Activated CD8-positive, alpha-beta T cell treated with anti-CD3 and anti-CD28 coated beads for 36 hours (primary cell): ENCODE data around the gene CTNNA2. TPM values are rescaled to one million over a fixed set of nuclear protein-coding genes. Genes with fewer than 3 reads are reported as not detected.

Experiments
- ATAC-seq: fragments of 200-7000 bp; cut with Tn5 transposase; one replicate; pipeline ENCODE4 v1.10.0; 2021; ENCODE audit warnings: mild to moderate bottlenecking, moderate library complexity
- CTCF ChIA-PET: fragments of 350-600 bp; sonication (Branson Sonifier 250); formaldehyde crosslinking; loops from one replicate; lab custom pipeline; 2021; ENCODE audit warnings: antibody characterized with exemption; lab: Charles Lee
- POLR2A ChIA-PET: fragments of 350-600 bp; sonication (Branson Sonifier 250); formaldehyde crosslinking; loops from one replicate; lab custom pipeline; 2021; ENCODE audit warnings: antibody characterized with exemption; lab: Charles Lee
- DNase-seq: peaks from one replicate; pipeline ENCODE4 v3.0.0-alpha.2; 2020
- H3K27ac Mint-ChIP-seq: one replicate; pipeline ENCODE4 v1.8.0; 2021; ENCODE audit warnings: mild to moderate bottlenecking, mixed read lengths
- H3K27me3 Mint-ChIP-seq: one replicate; pipeline ENCODE4 v1.8.0; 2021; ENCODE audit warnings: mixed read lengths
- H3K36me3 Mint-ChIP-seq: one replicate; pipeline ENCODE4 v1.8.0; 2021; ENCODE audit warnings: low read depth, mixed read lengths
- H3K4me1 Mint-ChIP-seq: one replicate; pipeline ENCODE4 v1.8.0; 2021; ENCODE audit warnings: low read depth, mixed read lengths
- H3K4me3 Mint-ChIP-seq: one replicate; pipeline ENCODE4 v1.8.0; 2021; ENCODE audit warnings: mild to moderate bottlenecking, moderate library complexity, mixed read lengths
- H3K9me3 Mint-ChIP-seq: one replicate; pipeline ENCODE4 v1.8.0; 2021; ENCODE audit warnings: mixed read lengths
- intact Hi-C: fragments of 100-400 bp; cut with micrococcal nuclease; formaldehyde crosslinking; loops from one replicate; pipeline ENCODE4 v1.10.0; 2022
- total RNA-seq, 2 experiments: library from RNA; stranded (reverse); gene quantifications; one replicate each; pipeline ENCODE4 v1.2.3, GENCODE V29; 2021
- TF ChIP-seq, protein P1 (sequence below): fragments of 200-600 bp; IDR thresholded peaks from one replicate; pipeline ENCODE4 v1.8.0; 2022; ENCODE audit warnings: antibody characterized with exemption, mild to moderate bottlenecking

CTNNA2 gene
- total RNA-seq, 2 experiments from 2014 or later = not detected

- ATAC-seq (no peak), DNase-seq (no peak)
- H3K4me3 Mint-ChIP-seq = no peak within 1 kb of the TSS
- peaks cover 2% of the 10 kb centered on the region for H3K4me1 Mint-ChIP-seq
- ChIA-PET POLR2A (no interaction called here), CTCF (no interaction called here)
- no peaks in the 10 kb centered on the region for H3K36me3 Mint-ChIP-seq
- H3K9me3 Mint-ChIP-seq = no peaks in the 10 kb centered on the region
- peaks cover 48% of the 10 kb centered on the region for H3K27me3 Mint-ChIP-seq
- intact Hi-C loops = no loop called here
- TF ChIP-seq, protein P1, sequence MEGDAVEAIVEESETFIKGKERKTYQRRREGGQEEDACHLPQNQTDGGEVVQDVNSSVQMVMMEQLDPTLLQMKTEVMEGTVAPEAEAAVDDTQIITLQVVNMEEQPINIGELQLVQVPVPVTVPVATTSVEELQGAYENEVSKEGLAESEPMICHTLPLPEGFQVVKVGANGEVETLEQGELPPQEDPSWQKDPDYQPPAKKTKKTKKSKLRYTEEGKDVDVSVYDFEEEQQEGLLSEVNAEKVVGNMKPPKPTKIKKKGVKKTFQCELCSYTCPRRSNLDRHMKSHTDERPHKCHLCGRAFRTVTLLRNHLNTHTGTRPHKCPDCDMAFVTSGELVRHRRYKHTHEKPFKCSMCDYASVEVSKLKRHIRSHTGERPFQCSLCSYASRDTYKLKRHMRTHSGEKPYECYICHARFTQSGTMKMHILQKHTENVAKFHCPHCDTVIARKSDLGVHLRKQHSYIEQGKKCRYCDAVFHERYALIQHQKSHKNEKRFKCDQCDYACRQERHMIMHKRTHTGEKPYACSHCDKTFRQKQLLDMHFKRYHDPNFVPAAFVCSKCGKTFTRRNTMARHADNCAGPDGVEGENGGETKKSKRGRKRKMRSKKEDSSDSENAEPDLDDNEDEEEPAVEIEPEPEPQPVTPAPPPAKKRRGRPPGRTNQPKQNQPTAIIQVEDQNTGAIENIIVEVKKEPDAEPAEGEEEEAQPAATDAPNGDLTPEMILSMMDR = no peak
- no peak within 1 kb of the TSS for H3K27ac Mint-ChIP-seq
These were observed 791.3 kb downstream of the CTNNA2 start, which contains the start of gene LRRTM1 for GRCh38 chr2:80303909-80304837. TSS of gene LRRTM1 (minus strand) at chr2:80304752. CDS start at chr2:80303819, 933 bp downstream.

GRCh38 chr2:80311304-80311703 lies 798.5 kb downstream of the CTNNA2 start:
- no peak overlapping the region for H3K4me3 Mint-ChIP-seq
- H3K9me3 Mint-ChIP-seq = no peaks in the 10 kb centered on the region
- no peaks in the 10 kb centered on the region for H3K36me3 Mint-ChIP-seq
- H3K27me3 Mint-ChIP-seq = peaks cover 1% of the 10 kb centered on the region
- CTCF ChIA-PET = no interaction called here
- H3K4me1 Mint-ChIP-seq = no peaks in the 10 kb centered on the region
- no peak for DNase-seq
- no peak for ATAC-seq
- no peak overlapping the region for H3K27ac Mint-ChIP-seq
- POLR2A ChIA-PET = no interaction called here
- TF ChIP-seq, protein P1 = no peak
- intact Hi-C loops = no loop called here

DNA sequence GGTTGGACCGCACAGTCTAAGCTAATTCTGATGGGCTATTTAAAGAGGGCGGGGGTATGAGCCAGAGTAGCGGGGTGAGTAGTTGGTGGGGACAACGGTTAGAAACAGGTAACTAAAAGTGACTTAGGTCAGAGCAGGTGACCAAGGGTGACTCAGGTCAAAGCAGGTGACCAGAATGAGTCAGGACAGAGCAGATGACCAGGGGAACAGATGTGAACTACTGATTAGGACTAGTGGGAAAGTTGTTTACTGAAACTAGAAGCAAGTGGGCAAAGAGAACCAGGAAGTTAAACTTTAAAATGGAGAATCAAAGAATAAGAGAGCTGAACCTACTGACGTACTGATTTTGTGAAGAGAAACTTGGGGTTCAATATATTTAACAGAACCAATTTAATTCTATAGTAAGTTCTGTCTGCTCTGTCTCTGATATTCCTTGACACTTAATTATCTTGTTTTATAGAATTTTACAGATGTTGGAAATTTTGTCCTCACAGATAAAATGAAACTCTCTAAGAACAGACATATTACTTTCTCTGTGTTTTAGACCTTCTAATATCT lies 799.5 kb downstream of the CTNNA2 start:
- Mint-ChIP-seq H3K9me3 (no peaks in the 10 kb centered on the region), H3K27ac (no peak overlapping the region), H3K4me1 (no peaks in the 10 kb centered on the region), H3K36me3 (no peaks in the 10 kb centered on the region), H3K27me3 (no peaks in the 10 kb centered on the region), H3K4me3 (no peak overlapping the region)
- ATAC-seq = no peak
- POLR2A ChIA-PET = no interaction called here
- no peak for DNase-seq
- TF ChIP-seq, protein P1 = no peak
- CTCF ChIA-PET = interaction anchor here (1.1 kb wide), 1 partner anchor 12 kb away, joined by 3 read pairs; no protein-coding TSS in a partner anchor
- intact Hi-C loops = no loop called here

DNA sequence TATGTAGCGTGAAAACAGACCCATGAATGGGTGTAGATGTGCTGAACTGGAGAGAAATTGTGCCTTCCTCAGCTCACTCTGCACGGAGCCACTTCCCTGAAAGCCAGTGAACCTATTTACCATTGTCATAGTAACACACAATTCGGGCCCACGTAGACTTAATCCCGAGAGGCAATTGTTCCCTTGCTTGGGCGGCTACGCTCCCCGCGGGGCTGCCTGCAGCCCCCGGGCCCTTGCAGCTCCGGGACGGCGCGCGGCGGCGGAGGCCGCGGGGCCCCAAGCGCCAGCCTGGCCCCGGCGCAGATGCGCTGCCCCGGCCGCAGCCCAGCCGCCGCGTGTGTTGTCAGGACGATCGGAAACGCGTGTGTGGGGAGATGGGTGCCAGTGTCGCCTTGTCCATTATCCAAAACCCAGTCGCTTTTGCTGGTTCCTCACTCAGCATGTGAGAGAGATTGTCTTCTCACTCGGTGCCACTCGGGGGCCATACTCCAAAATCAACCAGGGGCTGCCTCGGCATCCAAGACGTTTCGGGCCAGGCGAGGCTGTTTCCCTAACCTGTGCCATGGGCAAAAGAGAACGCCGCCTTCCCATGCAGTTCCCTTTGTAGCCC lies 809.6 kb downstream of the CTNNA2 start:
- intact Hi-C loops = no loop called here
- ChIA-PET POLR2A (no interaction called here), CTCF (no interaction called here)
- Mint-ChIP-seq H3K27ac (no peak overlapping the region), H3K36me3 (no peaks in the 10 kb centered on the region), H3K9me3 (no peaks in the 10 kb centered on the region), H3K4me3 (no peak overlapping the region), H3K4me1 (no peaks in the 10 kb centered on the region), H3K27me3 (peaks cover 7% of the 10 kb centered on the region)
- ATAC-seq (no peak), DNase-seq (no peak)
- TF ChIP-seq, protein P1 = no peak
